Kidney epithelial cell (primary cell): ENCODE data around the gene HSD11B1L. TPM values are rescaled to one million over a fixed set of nuclear protein-coding genes. Genes with fewer than 3 reads are reported as not detected.
"Not testable (repeated sequence)": the region's sequence is repeated elsewhere in the genome, so short reads cannot be mapped to it uniquely, and the experiment has no call there.

Source experiments
- DNase-seq: peaks from one replicate; pipeline ENCODE4 v3.0.0-alpha.2; 2010; ENCODE audit warnings: low read depth
- H3K27me3 ChIP-seq: 2 replicates; pipeline ENCODE4 v1.6.0; 2011; ENCODE audit warnings: low read length; ENCODE audit not compliant: control insufficient read depth, insufficient read depth
- H3K36me3 ChIP-seq: 2 replicates; pipeline ENCODE4 v1.5.1; 2011; ENCODE audit warnings: low read length; ENCODE audit not compliant: control insufficient read depth, insufficient read depth
- H3K4me3 ChIP-seq: 2 replicates; pipeline ENCODE4 v1.5.1; 2011; ENCODE audit warnings: low read depth, mild to moderate bottlenecking, control low read depth, low read length
- CTCF ChIP-seq: IDR thresholded peaks from 2 replicates; pipeline ENCODE4 v1.5.1; 2011; ENCODE audit warnings: mild to moderate bottlenecking, moderate library complexity, low read length, control low read depth, inconsistent platforms; ENCODE audit not compliant: insufficient read depth, poor library complexity, severe bottlenecking
- total RNA-seq: library from RNA; depleted of rRNA; stranded (reverse); fragments of >200 nt; gene quantifications from 2 replicates; pipeline ENCODE4 v1.2.3, GENCODE V29; 2015

Gene HSD11B1L
- total RNA-seq, 1 donor from 2014 or later = 7.4 TPM

DNA sequence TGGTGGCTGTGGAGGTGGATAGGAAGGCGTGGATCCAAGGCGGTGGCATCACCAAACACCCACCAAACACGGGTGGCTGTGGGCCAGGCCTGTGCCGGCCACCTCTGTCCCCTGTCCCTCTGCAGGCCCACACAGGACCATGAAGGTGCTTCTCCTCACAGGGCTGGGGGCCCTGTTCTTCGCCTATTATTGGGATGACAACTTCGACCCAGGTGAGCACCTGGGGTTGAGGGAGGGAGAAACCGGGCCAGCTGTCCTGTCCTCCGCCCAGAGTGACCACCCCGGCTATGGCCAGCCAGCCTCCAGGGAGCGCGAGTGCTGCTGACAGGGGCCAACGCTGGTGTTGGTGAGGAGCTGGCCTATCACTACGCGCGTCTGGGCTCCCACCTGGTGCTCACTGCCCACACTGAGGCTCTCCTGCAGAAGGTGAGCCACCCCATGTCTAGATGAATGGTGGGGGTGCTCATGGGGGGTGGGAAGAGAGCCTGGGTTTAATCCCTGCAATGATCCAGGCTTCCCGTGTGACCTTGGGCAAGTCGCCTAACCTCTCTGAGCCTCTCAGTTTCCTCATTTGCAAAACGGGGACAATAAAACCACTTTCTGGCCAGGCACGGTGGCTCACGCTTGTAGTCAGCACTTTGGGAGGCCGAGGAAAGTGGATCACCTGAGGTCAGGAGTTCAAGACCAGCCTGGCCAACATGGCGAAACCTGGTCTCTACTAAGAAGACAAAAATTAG is 4.0 kb downstream of the HSD11B1L start:
- H3K36me3 ChIP-seq = no peaks in the 10 kb centered on the region

DNA sequence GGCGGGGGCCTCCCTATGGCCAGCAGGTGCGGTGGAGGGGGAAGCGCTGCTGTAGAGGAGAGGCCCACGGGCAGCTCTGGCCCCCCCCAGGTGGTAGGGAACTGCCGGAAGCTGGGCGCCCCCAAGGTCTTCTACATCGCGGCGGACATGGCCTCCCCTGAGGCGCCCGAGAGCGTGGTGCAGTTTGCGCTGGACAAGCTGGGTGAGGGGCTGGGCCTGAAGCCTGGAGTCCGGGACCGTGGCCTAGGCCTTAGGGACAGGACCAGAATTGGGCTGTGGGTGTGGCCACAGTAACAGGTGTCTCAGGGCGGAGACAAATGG is 5.5 kb downstream of the HSD11B1L start:
- Histone ChIP-seq H3K27me3 (no peaks in the 10 kb centered on the region), H3K4me3 (peak overlapping the region; percentile 61), H3K36me3 (no peaks in the 10 kb centered on the region)
- no peak for DNase-seq
- TF ChIP-seq CTCF = no peak

More for the DNA sequence above, 4.0 kb downstream of the HSD11B1L start:
- TF ChIP-seq CTCF = no peak
- no peak overlapping the region for H3K4me3 ChIP-seq
- DNase-seq = no peak
- H3K27me3 ChIP-seq = no peaks in the 10 kb centered on the region

DNA sequence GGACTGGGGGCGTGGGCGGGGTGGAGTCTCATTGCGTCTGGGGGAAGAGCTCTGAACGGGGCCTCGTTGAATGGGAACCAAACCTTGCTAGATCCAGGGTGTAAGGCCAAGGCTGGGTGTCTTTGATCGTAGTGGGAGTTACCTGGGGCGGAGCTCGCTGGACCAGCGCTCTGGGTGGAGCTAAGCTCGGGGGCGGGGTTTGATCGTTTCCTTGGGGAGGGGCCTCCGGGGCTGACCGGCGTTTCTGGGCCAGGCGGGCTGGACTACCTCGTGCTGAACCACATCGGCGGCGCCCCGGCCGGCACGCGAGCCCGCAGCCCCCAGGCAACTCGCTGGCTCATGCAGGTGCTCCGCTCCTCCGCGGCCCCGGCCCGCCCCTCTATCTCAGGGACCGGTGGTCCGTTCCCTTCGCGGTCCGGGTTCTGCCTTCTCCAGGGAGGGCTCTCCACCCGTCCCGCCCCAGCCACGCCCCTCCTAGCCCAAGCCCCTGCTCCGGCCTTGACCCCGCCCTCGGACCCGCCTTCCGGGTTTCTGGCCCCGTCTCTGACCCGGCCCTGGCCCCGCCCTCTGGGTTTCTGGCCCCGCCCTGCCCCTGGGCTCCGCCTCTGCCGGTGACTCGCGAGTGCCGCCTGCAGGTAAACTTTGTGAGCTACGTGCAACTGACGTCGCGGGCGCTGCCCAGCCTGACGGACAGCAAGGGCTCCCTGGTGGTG is 6.0 kb downstream of the HSD11B1L start:
- Histone ChIP-seq H3K36me3 (no peaks in the 10 kb centered on the region), H3K4me3 (peak overlapping the region; percentile 61), H3K27me3 (no peaks in the 10 kb centered on the region)
- peak; percentile 95 for TF ChIP-seq CTCF
- peak; percentile 57 for DNase-seq

DNA sequence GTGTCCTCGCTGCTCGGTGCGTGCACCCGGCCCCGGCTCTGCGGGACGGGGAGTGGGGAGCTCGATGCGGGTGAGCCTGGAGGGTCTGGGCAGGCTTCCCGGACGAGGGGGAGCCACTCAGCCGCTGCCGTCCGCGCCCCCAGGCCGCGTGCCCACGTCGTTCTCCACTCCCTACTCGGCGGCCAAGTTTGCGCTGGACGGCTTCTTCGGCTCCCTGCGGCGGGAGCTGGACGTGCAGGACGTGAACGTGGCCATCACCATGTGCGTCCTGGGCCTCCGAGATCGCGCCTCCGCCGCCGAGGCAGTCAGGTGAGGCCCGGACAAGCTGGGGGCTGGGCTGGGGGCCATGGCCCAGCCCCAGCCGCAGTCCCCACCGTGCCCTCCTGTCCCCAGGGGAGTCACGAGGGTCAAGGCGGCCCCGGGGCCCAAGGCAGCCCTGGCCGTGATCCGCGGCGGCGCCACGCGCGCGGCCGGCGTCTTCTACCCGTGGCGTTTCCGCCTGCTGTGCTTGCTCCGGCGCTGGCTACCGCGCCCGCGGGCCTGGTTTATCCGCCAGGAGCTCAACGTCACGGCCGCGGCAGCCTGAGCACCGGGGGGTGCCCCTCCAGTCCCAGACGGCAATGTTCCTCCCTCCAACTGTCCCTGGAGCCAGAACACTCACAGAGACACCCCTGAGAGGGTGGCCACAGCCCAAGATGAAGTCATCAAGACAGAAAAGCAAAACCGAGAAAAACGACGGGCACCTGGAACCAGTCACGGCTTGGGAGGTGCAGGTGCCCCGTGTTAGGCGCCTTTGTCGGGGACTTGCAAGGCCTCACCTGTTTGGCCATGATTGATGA is 6.8 kb downstream of the HSD11B1L start:
- no peak for TF ChIP-seq CTCF
- Histone ChIP-seq H3K27me3 (no peaks in the 10 kb centered on the region), H3K36me3 (no peaks in the 10 kb centered on the region), H3K4me3 (peak overlapping the region; percentile 30)
- no peak for DNase-seq

- not testable (repeated sequence) for H3K36me3 ChIP-seq, H3K4me3 ChIP-seq, DNase-seq, H3K27me3 ChIP-seq
These were observed 7.5 kb downstream of the HSD11B1L start for GRCh38 chr19:5688262-5688881.
